ENCODE data around the gene NAMPT. TPM values are rescaled to one million over a fixed set of nuclear protein-coding genes. Genes with fewer than 3 reads are reported as not detected.

The NAMPT gene
- total and polyA plus RNA-seq, 2 donors (not counting 1 experiment from before 2014, with no cell fraction given), result 57.7 to 155 TPM

GRCh38 chr7:106201164-106201563, 83.6 kb downstream of the NAMPT start:
- peaks cover 3% of the 10 kb centered on the region for H3K4me1 ChIP-seq (ENCODE audit: control insufficient read depth, extremely low read depth, insufficient read depth, low read length)
- no peak for DNase-seq (ENCODE audit: low read depth in 2 of 2)
- H3K36me3 ChIP-seq (ENCODE audit: control insufficient read depth, insufficient read depth, low read length), result no peaks in the 10 kb centered on the region
- H3K9me3 ChIP-seq (ENCODE audit: control insufficient read depth, insufficient read depth, low read depth, low read length), result no peaks in the 10 kb centered on the region
- H3K27me3 ChIP-seq (ENCODE audit: control insufficient read depth, insufficient read depth, low read length), result no peaks in the 10 kb centered on the region
- H3K4me2 ChIP-seq (ENCODE audit: extremely low read depth, insufficient read depth, low read length), result no peak overlapping the region
- no peak for TF ChIP-seq EZH2 (IDR thresholded peaks at IDR 0.05; ENCODE audit: low read length, missing control alignments)
- TF ChIP-seq, protein P1, sequence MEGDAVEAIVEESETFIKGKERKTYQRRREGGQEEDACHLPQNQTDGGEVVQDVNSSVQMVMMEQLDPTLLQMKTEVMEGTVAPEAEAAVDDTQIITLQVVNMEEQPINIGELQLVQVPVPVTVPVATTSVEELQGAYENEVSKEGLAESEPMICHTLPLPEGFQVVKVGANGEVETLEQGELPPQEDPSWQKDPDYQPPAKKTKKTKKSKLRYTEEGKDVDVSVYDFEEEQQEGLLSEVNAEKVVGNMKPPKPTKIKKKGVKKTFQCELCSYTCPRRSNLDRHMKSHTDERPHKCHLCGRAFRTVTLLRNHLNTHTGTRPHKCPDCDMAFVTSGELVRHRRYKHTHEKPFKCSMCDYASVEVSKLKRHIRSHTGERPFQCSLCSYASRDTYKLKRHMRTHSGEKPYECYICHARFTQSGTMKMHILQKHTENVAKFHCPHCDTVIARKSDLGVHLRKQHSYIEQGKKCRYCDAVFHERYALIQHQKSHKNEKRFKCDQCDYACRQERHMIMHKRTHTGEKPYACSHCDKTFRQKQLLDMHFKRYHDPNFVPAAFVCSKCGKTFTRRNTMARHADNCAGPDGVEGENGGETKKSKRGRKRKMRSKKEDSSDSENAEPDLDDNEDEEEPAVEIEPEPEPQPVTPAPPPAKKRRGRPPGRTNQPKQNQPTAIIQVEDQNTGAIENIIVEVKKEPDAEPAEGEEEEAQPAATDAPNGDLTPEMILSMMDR (conservative IDR thresholded peaks at IDR 0.05 in 1 of 2, IDR thresholded peaks at IDR 0.05 in 1 of 2; ENCODE audit: low read depth in 1 of 2, low read length in 2 of 2), result no peak
- no peaks in the 10 kb centered on the region for H3K79me2 ChIP-seq (ENCODE audit: control insufficient read depth, insufficient read depth, low read length)
- H3K9ac ChIP-seq (ENCODE audit: insufficient read depth, low read length), result no peak overlapping the region
- no peak overlapping the region for H3K27ac ChIP-seq (ENCODE audit: insufficient read depth, low read length)
- no peak overlapping the region for H2AFZ ChIP-seq (ENCODE audit: low read length)
- no peaks in the 10 kb centered on the region for H4K20me1 ChIP-seq (ENCODE audit: control insufficient read depth, extremely low read depth, insufficient read depth, low read length)
- H3K4me3 ChIP-seq (replicated peaks in 1 of 4; ENCODE audit: control extremely low read depth in 1 of 4, insufficient read depth in 1 of 4, low read depth in 3 of 4, low read length in 4 of 4), result no peak overlapping the region

- Histone ChIP-seq H2AFZ (ENCODE audit: low read length) (no peak overlapping the region), H3K79me2 (ENCODE audit: control insufficient read depth, insufficient read depth, low read length) (no peaks in the 10 kb centered on the region), H3K36me3 (ENCODE audit: control insufficient read depth, insufficient read depth, low read length) (no peaks in the 10 kb centered on the region), H3K27me3 (ENCODE audit: control insufficient read depth, insufficient read depth, low read length) (no peaks in the 10 kb centered on the region), H3K9me3 (ENCODE audit: control insufficient read depth, insufficient read depth, low read depth, low read length) (no peaks in the 10 kb centered on the region), H3K9ac (ENCODE audit: insufficient read depth, low read length) (no peak overlapping the region), H3K4me3 (replicated peaks in 1 of 4; ENCODE audit: control extremely low read depth in 1 of 4, insufficient read depth in 1 of 4, low read depth in 3 of 4, low read length in 4 of 4) (no peak overlapping the region), H3K4me2 (ENCODE audit: extremely low read depth, insufficient read depth, low read length) (no peak overlapping the region), H3K4me1 (ENCODE audit: control insufficient read depth, extremely low read depth, insufficient read depth, low read length) (peaks cover 3% of the 10 kb centered on the region), H3K27ac (ENCODE audit: insufficient read depth, low read length) (no peak overlapping the region), H4K20me1 (ENCODE audit: control insufficient read depth, extremely low read depth, insufficient read depth, low read length) (no peaks in the 10 kb centered on the region)
- TF ChIP-seq, protein P1 (conservative IDR thresholded peaks at IDR 0.05 in 1 of 2, IDR thresholded peaks at IDR 0.05 in 1 of 2; ENCODE audit: low read depth in 1 of 2, low read length in 2 of 2), result no peak
- no peak for TF ChIP-seq EZH2 (IDR thresholded peaks at IDR 0.05; ENCODE audit: low read length, missing control alignments)
- no peak for DNase-seq (ENCODE audit: low read depth in 2 of 2)
Measured at GRCh38 chr7:106199813-106200364, 84.9 kb downstream of the NAMPT start.

GRCh38 chr7:106199024-106199423, 85.8 kb downstream of the NAMPT start:
- Histone ChIP-seq H4K20me1 (ENCODE audit: control insufficient read depth, extremely low read depth, insufficient read depth, low read length) (no peaks in the 10 kb centered on the region), H3K27ac (ENCODE audit: insufficient read depth, low read length) (no peak overlapping the region), H3K27me3 (ENCODE audit: control insufficient read depth, insufficient read depth, low read length) (no peaks in the 10 kb centered on the region), H3K9ac (ENCODE audit: insufficient read depth, low read length) (no peak overlapping the region), H3K79me2 (ENCODE audit: control insufficient read depth, insufficient read depth, low read length) (no peaks in the 10 kb centered on the region), H3K4me3 (replicated peaks in 1 of 4; ENCODE audit: control extremely low read depth in 1 of 4, insufficient read depth in 1 of 4, low read depth in 3 of 4, low read length in 4 of 4) (no peak overlapping the region), H3K9me3 (ENCODE audit: control insufficient read depth, insufficient read depth, low read depth, low read length) (no peaks in the 10 kb centered on the region), H3K36me3 (ENCODE audit: control insufficient read depth, insufficient read depth, low read length) (no peaks in the 10 kb centered on the region), H2AFZ (ENCODE audit: low read length) (no peak overlapping the region), H3K4me2 (ENCODE audit: extremely low read depth, insufficient read depth, low read length) (no peak overlapping the region), H3K4me1 (ENCODE audit: control insufficient read depth, extremely low read depth, insufficient read depth, low read length) (peaks cover 3% of the 10 kb centered on the region)
- TF ChIP-seq, protein P1 (conservative IDR thresholded peaks at IDR 0.05 in 1 of 2, IDR thresholded peaks at IDR 0.05 in 1 of 2; ENCODE audit: low read depth in 1 of 2, low read length in 2 of 2), result no peak
- TF ChIP-seq EZH2 (IDR thresholded peaks at IDR 0.05; ENCODE audit: low read length, missing control alignments), result no peak
- no peak for DNase-seq (ENCODE audit: low read depth in 2 of 2)

Other genes with a start within 250 kb of the NAMPT start
- 54.4 and 71.0 TPM in 2 replicates for gene SYPL1, start 172.7 kb downstream of the NAMPT start, total RNA-seq
- gene SYPL1, start 172.7 kb downstream of the NAMPT start, polyA plus RNA-seq, result 108 and 132 TPM in 2 replicates

Data from fibroblast of lung (primary cell).